A673 (cell line): ENCODE data around the gene ENOX2. TPM values are rescaled to one million over a fixed set of nuclear protein-coding genes. Genes with fewer than 3 reads are reported as not detected.

Source experiments
- BruUV-seq: library from RNA; stranded (reverse); fragments of 400-500 nt; replicated peaks from 2 replicates; lab custom pipeline; 2021; lab: Mats Ljungman, UMichigan
- CTCF ChIA-PET: fragments of 300-600 bp; sonication (Branson Sonifier 250); formaldehyde crosslinking; loops from one replicate; lab custom pipeline; 2022; ENCODE audit warnings: antibody characterized with exemption; lab: Charles Lee
- POLR2A ChIA-PET: fragments of 300-600 bp; sonication (Branson Sonifier 250); formaldehyde crosslinking; loops from one replicate; lab custom pipeline; 2022; ENCODE audit warnings: antibody characterized with exemption; ENCODE audit not compliant: low non-redundant PET; lab: Charles Lee
- DNase-seq: peaks from one replicate; pipeline ENCODE4 v3.0.0-alpha.2; 2015; ENCODE audit warnings: low spot score
- H3K27ac ChIP-seq: fragments of 200-600 bp; sonication (generic); 2 replicates; pipeline ENCODE4 v1.5.1; 2016; ENCODE audit warnings: mixed run types, low read depth, mild to moderate bottlenecking, mixed read lengths, antibody characterized with exemption, low read length; ENCODE audit not compliant: poor library complexity, severe bottlenecking
- H3K27me3 ChIP-seq: fragments of 200-600 bp; sonication (generic); replicated peaks from 2 replicates; pipeline ENCODE4 v1.6.1; 2017; ENCODE audit warnings: mixed run types, low read depth, mild to moderate bottlenecking, mixed read lengths, antibody characterized with exemption, low read length; ENCODE audit not compliant: insufficient read depth, poor library complexity
- H3K36me3 ChIP-seq: fragments of 200-600 bp; sonication (generic); 2 replicates; pipeline ENCODE4 v1.6.1; 2016; ENCODE audit warnings: mixed run types, mild to moderate bottlenecking, mixed read lengths, antibody characterized with exemption, low read length; ENCODE audit not compliant: insufficient read depth, poor library complexity, severe bottlenecking
- H3K4me1 ChIP-seq: fragments of 200-600 bp; sonication (generic); 2 replicates; pipeline ENCODE4 v1.6.1; 2017; ENCODE audit warnings: mixed run types, mild to moderate bottlenecking, mixed read lengths, antibody characterized with exemption, low read length; ENCODE audit not compliant: insufficient read depth, poor library complexity, severe bottlenecking
- H3K4me3 ChIP-seq: fragments of 200-600 bp; sonication (generic); 2 replicates; pipeline ENCODE4 v1.5.1; 2016; ENCODE audit warnings: low read depth, mixed run types, mild to moderate bottlenecking, mixed read lengths, low read length; ENCODE audit not compliant: poor library complexity, severe bottlenecking
- H3K9me3 ChIP-seq: fragments of 200-600 bp; sonication (generic); 2 replicates; pipeline ENCODE4 v1.6.1; 2016; ENCODE audit warnings: mixed run types, low read depth, mild to moderate bottlenecking, mixed read lengths, antibody characterized with exemption, low read length; ENCODE audit not compliant: poor library complexity, severe bottlenecking
- CTCF ChIP-seq: fragments of 300-800, 200-600 bp; sonication (generic); conservative IDR thresholded peaks from 2 replicates; pipeline ENCODE4 v1.5.1; 2017; ENCODE audit warnings: low read depth, mild to moderate bottlenecking, antibody characterized with exemption, low read length, moderate library complexity, mixed read lengths
- EZH2 ChIP-seq: fragments of 200-600 bp; sonication (generic); IDR thresholded peaks from 2 replicates; pipeline ENCODE4 v1.6.1; 2017; ENCODE audit warnings: borderline replicate concordance, low read depth, mild to moderate bottlenecking, mixed read lengths, antibody characterized with exemption, low read length; ENCODE audit not compliant: poor library complexity, severe bottlenecking
- intact Hi-C: fragments of 100-400 bp; cut with micrococcal nuclease; formaldehyde crosslinking; loops from one replicate; pipeline ENCODE4 v1.10.0; 2022; ENCODE audit not compliant: unreplicated experiment
- total RNA-seq: library from RNA; stranded (reverse); gene quantifications from 2 replicates; pipeline ENCODE4 v1.2.3, GENCODE V29; 2021

ENOX2 gene
- total RNA-seq, 1 experiment from 2014 or later = 12.9 TPM

- DNase-seq = no peak
- ChIA-PET CTCF (no interaction called here), POLR2A (no interaction called here)
- intact Hi-C loops = no loop called here
- TF ChIP-seq CTCF = no peak
- Histone ChIP-seq H3K27ac (no peak overlapping the region), H3K4me1 (no peaks in the 10 kb centered on the region), H3K9me3 (no peaks in the 10 kb centered on the region), H3K27me3 (no peaks in the 10 kb centered on the region), H3K4me3 (no peak overlapping the region), H3K36me3 (no peaks in the 10 kb centered on the region)
- BruUV-seq = no TSS peak
These were observed 41.5 kb downstream of the ENOX2 start for GRCh38 chrX:130861462-130861861.

GRCh38 chrX:130857207-130857606, 45.8 kb downstream of the ENOX2 start:
- CTCF ChIA-PET = no interaction called here
- no peak for DNase-seq
- no peak overlapping the region for H3K4me3 ChIP-seq
- no peaks in the 10 kb centered on the region for H3K4me1 ChIP-seq
- intact Hi-C loops = no loop called here
- POLR2A ChIA-PET = no interaction called here
- no peaks in the 10 kb centered on the region for H3K36me3 ChIP-seq
- TF ChIP-seq CTCF (no peak), EZH2 (no peak)
- no peaks in the 10 kb centered on the region for H3K27me3 ChIP-seq
- no peaks in the 10 kb centered on the region for H3K9me3 ChIP-seq
- BruUV-seq = no TSS peak
- no peak overlapping the region for H3K27ac ChIP-seq

GRCh38 chrX:130851569-130851968, 51.4 kb downstream of the ENOX2 start:
- no peak for DNase-seq
- H3K36me3 ChIP-seq = no peaks in the 10 kb centered on the region
- H3K4me3 ChIP-seq = no peak overlapping the region
- H3K9me3 ChIP-seq = no peaks in the 10 kb centered on the region
- POLR2A ChIA-PET = no interaction called here
- BruUV-seq = no TSS peak
- TF ChIP-seq CTCF (no peak), EZH2 (no peak)
- CTCF ChIA-PET = no interaction called here
- intact Hi-C loops = no loop called here
- H3K27me3 ChIP-seq = no peaks in the 10 kb centered on the region
- H3K27ac ChIP-seq = no peak overlapping the region
- no peaks in the 10 kb centered on the region for H3K4me1 ChIP-seq
